VCaP (cell line): ENCODE results near the gene DBT.
"Not testable (repeated sequence)": the region's sequence is repeated elsewhere in the genome, so short reads cannot be mapped to it uniquely, and the experiment has no call there.

Experiments
- H3K27ac ChIP-seq: fragments of 450-650 bp; 2 replicates; pipeline ENCODE4 v1.5.1; 2017
- CTCF ChIP-seq: fragments of 450-650 bp; conservative IDR thresholded peaks from 2 replicates; pipeline ENCODE4 v1.5.1; 2017; ENCODE audit warnings: mild to moderate bottlenecking, moderate library complexity

The DBT gene

GRCh38 chr1:100249155-100249536 lies 488 bp downstream of the DBT start:
- TF ChIP-seq CTCF = no peak
- peak overlapping the region; percentile 87 for H3K27ac ChIP-seq

GRCh38 chr1:100246738-100247137 lies 2.9 kb downstream of the DBT start:
- no peak overlapping the region for H3K27ac ChIP-seq

DNA sequence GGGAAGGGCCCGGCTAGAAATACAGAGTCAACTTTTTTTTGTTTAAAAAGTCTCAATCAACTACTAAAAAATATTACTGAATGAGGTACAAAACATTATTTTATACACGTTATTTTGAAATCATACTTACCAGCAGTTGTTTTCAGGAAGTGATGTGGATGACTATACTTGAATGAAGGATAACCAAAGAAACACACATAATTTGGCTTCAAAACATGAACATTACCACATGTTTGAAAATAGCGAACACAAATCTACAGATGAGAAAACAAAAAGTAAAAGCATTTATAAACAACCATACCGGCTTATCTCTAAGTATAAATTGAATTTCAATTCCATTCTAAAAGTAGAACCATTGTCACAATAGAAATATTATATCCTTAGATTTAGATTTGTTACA lies 9.0 kb downstream of the DBT start:
- TF ChIP-seq CTCF = no peak
- no peak overlapping the region for H3K27ac ChIP-seq

More at GRCh38 chr1:100246738-100247137, 2.9 kb downstream of the DBT start:
- no peak for TF ChIP-seq CTCF

DNA sequence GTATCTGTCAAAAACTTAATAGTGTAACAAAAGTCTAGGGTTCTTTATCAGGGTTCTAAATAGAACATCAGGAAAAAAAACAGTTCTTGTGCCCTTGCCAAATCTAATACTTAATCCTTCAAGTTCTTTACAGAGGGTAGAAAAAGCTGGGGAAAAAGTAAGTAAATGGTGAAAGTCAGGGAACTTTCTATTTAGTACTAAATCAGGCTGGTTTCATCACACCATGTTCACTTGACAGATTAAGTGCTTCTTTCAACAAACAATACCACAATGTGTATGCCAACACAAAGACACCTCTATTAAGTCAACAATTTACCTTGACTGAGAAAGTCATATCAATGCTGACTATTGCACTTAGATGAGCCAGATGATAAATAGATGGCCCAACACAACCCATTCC lies 9.7 kb downstream of the DBT start:
- no peak for TF ChIP-seq CTCF
- no peak overlapping the region for H3K27ac ChIP-seq

DNA sequence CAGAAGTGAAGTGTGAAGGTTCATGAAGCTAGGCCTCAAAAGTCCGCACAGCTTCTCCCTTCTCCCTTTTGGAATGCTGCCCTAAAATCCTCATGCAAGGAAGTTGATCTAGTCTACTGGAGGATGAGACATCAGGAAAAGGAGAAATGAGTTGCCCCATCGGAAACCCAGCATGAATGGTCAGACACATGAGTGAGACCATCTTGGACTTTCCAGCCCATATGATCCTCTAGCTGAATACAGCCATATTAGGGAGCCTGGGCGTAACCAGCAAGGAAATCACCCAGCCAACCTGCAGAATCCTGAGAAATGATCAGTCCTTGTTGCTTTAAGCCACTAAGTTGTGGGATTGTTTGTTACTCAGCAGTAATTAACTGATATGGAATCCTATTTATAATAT lies 12.5 kb downstream of the DBT start:
- TF ChIP-seq CTCF = no peak
- H3K27ac ChIP-seq = no peak overlapping the region

DNA sequence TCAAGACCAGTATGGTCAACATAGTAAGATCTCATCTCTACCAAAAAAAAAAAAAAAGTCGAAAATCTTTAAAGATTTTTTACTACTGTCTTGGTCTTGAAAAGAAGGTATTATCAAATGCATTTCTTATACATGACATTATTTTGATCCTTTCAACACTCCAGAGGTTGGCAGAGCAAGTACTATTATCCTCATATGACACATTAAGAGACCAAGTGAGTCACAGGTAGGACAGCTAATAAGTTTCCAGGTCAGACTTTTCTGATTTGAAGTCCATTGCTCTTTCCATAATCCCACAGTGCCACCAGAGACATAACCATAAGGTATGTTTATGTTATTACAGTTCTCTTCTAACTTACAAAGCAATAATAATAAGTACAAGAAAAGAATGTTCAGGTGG lies 15.2 kb downstream of the DBT start:
- no peak overlapping the region for H3K27ac ChIP-seq
- no peak for TF ChIP-seq CTCF

DNA sequence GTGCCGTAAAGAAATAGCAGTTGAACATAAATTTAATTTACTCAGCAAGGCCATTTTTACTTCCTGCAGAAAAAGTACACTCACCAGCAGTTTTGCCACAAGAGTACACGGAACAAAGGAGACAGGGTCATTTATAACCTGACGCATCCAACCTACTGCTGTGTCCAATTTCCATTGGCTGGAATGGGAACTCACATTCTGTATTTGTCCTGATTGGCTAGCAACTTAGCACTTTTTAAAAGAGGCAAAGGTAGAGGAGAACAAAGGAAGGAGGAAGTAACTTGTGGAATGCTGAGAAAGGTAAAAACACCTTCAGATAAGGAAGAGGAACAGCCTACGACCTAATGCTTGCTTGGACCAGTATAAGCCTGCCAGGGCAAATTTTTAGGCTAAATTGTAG lies 16.1 kb downstream of the DBT start:
- H3K27ac ChIP-seq = not testable (repeated sequence)

DNA sequence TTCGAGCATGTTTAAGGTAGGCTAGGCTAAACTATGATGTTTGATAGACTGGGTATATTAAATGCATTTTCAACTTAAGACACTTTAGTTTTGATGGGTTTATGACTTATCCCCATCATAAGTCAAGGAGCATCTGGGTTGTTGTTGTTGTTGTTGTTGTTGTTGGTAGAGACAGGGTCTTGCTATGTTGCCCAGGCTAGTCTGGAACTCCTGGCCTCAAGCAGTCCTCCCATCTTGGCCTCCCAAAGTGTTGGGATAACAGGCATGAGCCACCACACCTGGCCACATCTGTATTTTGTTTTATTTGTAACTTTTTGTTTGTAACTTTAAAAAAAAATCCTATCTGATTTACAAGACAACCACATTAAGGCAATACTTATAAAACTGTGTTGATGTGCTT lies 17.5 kb downstream of the DBT start:
- TF ChIP-seq CTCF = no peak
- no peak overlapping the region for H3K27ac ChIP-seq
